Ovary (tissue), 3 donors: ENCODE results near the gene ATXN1.
"Not testable (repeated sequence)": the region's sequence is repeated elsewhere in the genome, so short reads cannot be mapped to it uniquely, and the experiment has no call there.

Experiments used
- CTCF ChIP-seq, 3 donors: fragments of 450-650 bp in 2 of 3; fragments of 200-600 bp in 1 of 3; IDR thresholded peaks; one replicate each; pipeline versions ENCODE4 v1.5.1 to v1.8.0; 2016 to 2022; ENCODE audit warnings: antibody characterized with exemption in 3 of 3, mild to moderate bottlenecking in 1 of 3
- EP300 ChIP-seq: sonication (generic); formaldehyde crosslinking; IDR thresholded peaks from one replicate; pipeline ENCODE4 v1.6.1; 2017; ENCODE audit warnings: antibody characterized with exemption
- POLR2A ChIP-seq: fragments of 450-650 bp; IDR thresholded peaks from one replicate; pipeline ENCODE4 v1.6.1; 2017; ENCODE audit warnings: antibody characterized with exemption, mild to moderate bottlenecking, moderate library complexity
- donor health status: DM: no; HTN: no; CAD: no.

GRCh38 chr6:16702627-16703378, 58.5 kb downstream of the ATXN1 start:
- not testable (repeated sequence) for TF ChIP-seq POLR2A; CTCF (IDR thresholded peaks at IDR 0.05); EP300
